IMR-90 (cell line): ENCODE measurements around the gene B3GALT6. TPM values are rescaled to one million over a fixed set of nuclear protein-coding genes. Genes with fewer than 3 reads are reported as not detected.

Experiments used
- ATAC-seq: fragments of 200-7000 bp; cut with Tn5 transposase; 2 replicates; pipeline ENCODE4 v1.9.1; 2020; ENCODE audit warnings: low read depth, mild to moderate bottlenecking, moderate library complexity
- BruUV-seq: library from RNA; stranded (reverse); fragments of 400-500 nt; replicated peaks from 2 replicates; lab custom pipeline; 2021; lab: Mats Ljungman, UMichigan
- CTCF ChIA-PET: fragments of 300-600 bp; formaldehyde crosslinking; extraction: SDS; loops from one replicate; lab custom pipeline; 2021; ENCODE audit warnings: antibody characterized with exemption; lab: Yijun Ruan, JAX
- POLR2A ChIA-PET: fragments of 300-600 bp; sonication (Branson Sonifier 250); formaldehyde crosslinking; loops from one replicate; lab custom pipeline; 2022; ENCODE audit warnings: antibody characterized with exemption; ENCODE audit not compliant: unreplicated experiment; lab: Charles Lee
- DNase-seq: peaks from one replicate; pipeline ENCODE4 v3.0.0; 2013
- H2AFZ ChIP-seq: replicated peaks from 2 replicates; pipeline ENCODE3; 2013; ENCODE audit warnings: low read length, mild to moderate bottlenecking; ENCODE audit not compliant: poor library complexity
- H2AK5ac ChIP-seq: 2 replicates; pipeline ENCODE4 v1.6.1; 2013; ENCODE audit warnings: low read depth, low read length, inconsistent platforms
- H2AK9ac ChIP-seq: replicated peaks from 2 replicates; pipeline ENCODE3; 2013; ENCODE audit warnings: mild to moderate bottlenecking, low read depth, low read length, moderate library complexity; ENCODE audit not compliant: poor library complexity
- H2BK120ac ChIP-seq: 2 replicates; pipeline ENCODE4 v1.6.1; 2013; ENCODE audit warnings: low read depth, low read length, inconsistent platforms
- H2BK15ac ChIP-seq: 3 replicates; pipeline ENCODE4 v1.6.1; 2013; ENCODE audit warnings: low read depth, low read length, inconsistent platforms
- H2BK20ac ChIP-seq: 2 replicates; pipeline ENCODE4 v1.6.1; 2013; ENCODE audit warnings: low read depth, mild to moderate bottlenecking, inconsistent platforms, low read length, moderate library complexity
- H2BK5ac ChIP-seq: 2 replicates; pipeline ENCODE4 v1.6.1; 2013; ENCODE audit warnings: mild to moderate bottlenecking, low read depth, low read length, inconsistent platforms; ENCODE audit not compliant: poor library complexity, severe bottlenecking
- H3K14ac ChIP-seq: replicated peaks from 2 replicates; pipeline ENCODE4 v1.6.1; 2013; ENCODE audit warnings: low read depth, low read length, inconsistent platforms
- H3K18ac ChIP-seq: 2 replicates; pipeline ENCODE4 v1.6.1; 2013; ENCODE audit warnings: low read depth, low read length, control low read depth
- H3K23ac ChIP-seq: 2 replicates; pipeline ENCODE4 v1.6.1; 2013; ENCODE audit warnings: low read depth, low read length, inconsistent platforms
- H3K27ac ChIP-seq: 2 replicates; pipeline ENCODE4 v1.5.1; 2013; ENCODE audit warnings: mild to moderate bottlenecking, control low read depth, low read length; ENCODE audit not compliant: insufficient read depth
- H3K27me3 ChIP-seq: 2 replicates; pipeline ENCODE4 v1.6.1; 2013; ENCODE audit warnings: low read length; ENCODE audit not compliant: control insufficient read depth, insufficient read depth
- H3K36me3 ChIP-seq: 2 replicates; pipeline ENCODE4 v1.6.1; 2013; ENCODE audit warnings: low read length, mixed read lengths; ENCODE audit not compliant: control insufficient read depth, insufficient read depth
- H3K4ac ChIP-seq: 2 replicates; pipeline ENCODE4 v1.6.1; 2013; ENCODE audit warnings: low read depth, low read length, inconsistent platforms
- H3K4me1 ChIP-seq: 2 replicates; pipeline ENCODE4 v1.6.1; 2013; ENCODE audit warnings: low read length, mixed read lengths; ENCODE audit not compliant: control insufficient read depth, insufficient read depth
- H3K4me2 ChIP-seq: 2 replicates; pipeline ENCODE4 v1.6.1; 2013; ENCODE audit warnings: low read depth, mild to moderate bottlenecking, control low read depth, low read length, moderate library complexity
- H3K4me3 ChIP-seq: 2 replicates; pipeline ENCODE4 v1.5.1; 2013; ENCODE audit warnings: low read depth, mild to moderate bottlenecking, control low read depth, low read length, moderate library complexity; ENCODE audit not compliant: insufficient read depth
- H3K56ac ChIP-seq: 2 replicates; pipeline ENCODE4 v1.6.1; 2013; ENCODE audit warnings: low read length, inconsistent platforms; ENCODE audit not compliant: insufficient read depth; ENCODE audit errors: extremely low read depth
- H3K79me1 ChIP-seq, 2 experiments: 2 replicates each; pipeline ENCODE4 v1.6.1; 2013; ENCODE audit warnings: low read length in 2 of 2, inconsistent platforms in 1 of 2, low read depth in 1 of 2
- H3K9ac ChIP-seq: 2 replicates; pipeline ENCODE4 v1.6.1; 2013; ENCODE audit warnings: low read depth, low read length, control low read depth
- H3K9me1 ChIP-seq: 2 replicates; pipeline ENCODE4 v1.6.1; 2013; ENCODE audit warnings: low read length, inconsistent platforms; ENCODE audit not compliant: insufficient read depth
- H3K9me3 ChIP-seq: 2 replicates; pipeline ENCODE4 v1.6.1; 2013; ENCODE audit warnings: low read length; ENCODE audit not compliant: control insufficient read depth, insufficient read depth
- H4K20me1 ChIP-seq: 2 replicates; pipeline ENCODE4 v1.6.1; 2013; ENCODE audit warnings: low read length, inconsistent platforms; ENCODE audit not compliant: insufficient read depth
- H4K5ac ChIP-seq: 2 replicates; pipeline ENCODE4 v1.6.1; 2013; ENCODE audit warnings: mild to moderate bottlenecking, low read depth, low read length, control low read depth
- H4K8ac ChIP-seq, 2 experiments: 2 replicates each; pipeline ENCODE4 v1.6.1; 2013; ENCODE audit warnings: low read depth in 2 of 2, low read length in 2 of 2, control low read depth in 1 of 2, inconsistent platforms in 1 of 2
- H4K91ac ChIP-seq: 2 replicates; pipeline ENCODE4 v1.6.1; 2013; ENCODE audit warnings: low read depth, low read length, inconsistent platforms; ENCODE audit not compliant: insufficient read depth
- BHLHE40 ChIP-seq: fragments of 150-350 bp; IDR thresholded peaks from 2 replicates; pipeline ENCODE4 v1.6.1; 2016; ENCODE audit warnings: mild to moderate bottlenecking, low read depth, low read length
- ELK1 ChIP-seq: fragments of 150-350 bp; IDR thresholded peaks from 2 replicates; pipeline ENCODE4 v1.6.1; 2016; ENCODE audit warnings: low read depth, mild to moderate bottlenecking, low read length, moderate library complexity, borderline replicate concordance
- FOS ChIP-seq: fragments of 150-350 bp; IDR thresholded peaks from 2 replicates; pipeline ENCODE4 v1.6.1; 2016; ENCODE audit warnings: low read depth, low read length
- MAZ ChIP-seq: IDR thresholded peaks from 2 replicates; pipeline ENCODE4 v1.6.1; 2012; ENCODE audit warnings: low read depth, mild to moderate bottlenecking, low read length, improper control_type of control experiment, moderate library complexity, borderline replicate concordance
- MXI1 ChIP-seq: IDR thresholded peaks from 2 replicates; pipeline ENCODE4 v1.6.1; 2012; ENCODE audit warnings: low read depth, mild to moderate bottlenecking, low read length, moderate library complexity, borderline replicate concordance
- POLR2A ChIP-seq: IDR thresholded peaks from 2 replicates; pipeline ENCODE4 v1.6.1; 2012; ENCODE audit warnings: mild to moderate bottlenecking, low read depth, low read length
- RAD21 ChIP-seq: IDR thresholded peaks from 2 replicates; pipeline ENCODE4 v1.6.1; 2012; ENCODE audit warnings: low read length, improper control_type of control experiment
- WGBS, 2 experiments: methylation state at CpG; one replicate each; pipeline versions ENCODE4 v1.1.5 to v1.1.7; 2013; ENCODE audit warnings: missing lambda C conversion rate in 2 of 2; ENCODE audit not compliant: insufficient read length in 1 of 2; ENCODE audit errors: extremely low coverage in 2 of 2; 5-methylcytosine and 5-hydroxymethylcytosine counted together
- dilution Hi-C: fragments of 300-500 bp; cut with HindIII; formaldehyde crosslinking; loops from one replicate; pipeline ENCODE4 v1.14.3; 2018; ENCODE audit warnings: low sequenced_read_pairs; ENCODE audit not compliant: unreplicated experiment
- in situ Hi-C: fragments of 300-500 bp; cut with MboI; formaldehyde crosslinking; loops from 3 replicates; pipeline ENCODE4 v1.14.3; 2019; ENCODE audit warnings: low sequenced_read_pairs, inconsistent platforms, mixed read lengths
- intact Hi-C: fragments of 100-400 bp; cut with micrococcal nuclease; formaldehyde crosslinking; loops from 2 replicates; pipeline ENCODE4 v1.10.0; 2022
- polyA plus RNA-seq, 3 experiments: library from polyadenylated mRNA; depleted of rRNA; stranded (reverse); fragments of >200 nt; gene quantifications; 2 replicates each; pipeline ENCODE4 v1.2.3, GENCODE V29; 2012; ENCODE audit warnings: low replicate concordance in 1 of 3
- total RNA-seq: library from RNA; depleted of rRNA; stranded (reverse); fragments of >200 nt; gene quantifications from 2 replicates; pipeline ENCODE4 v1.2.3, GENCODE V29; 2012

B3GALT6 gene
- total and polyA plus RNA-seq, 2 of the 4 experiments (the other 2 are of a cell fraction), result 12.2 to 23.0 TPM

- Histone ChIP-seq H2BK120ac (no peak overlapping the region), H3K4ac (no peak overlapping the region), H4K8ac (no peak overlapping the region), H3K27me3 (no peaks in the 10 kb centered on the region), H3K18ac (no peak overlapping the region), H3K9ac (no peak overlapping the region), H3K36me3 (peaks cover 18% of the 10 kb centered on the region), H2BK20ac (no peak overlapping the region), H4K91ac (no peak overlapping the region), H2AK5ac (no peak overlapping the region), H3K4me1 (peaks cover 9% of the 10 kb centered on the region), H3K4me2 (no peak overlapping the region), H3K4me3 (no peak overlapping the region), H3K23ac (no peak overlapping the region), H3K9me1 (no peaks in the 10 kb centered on the region), H3K79me1 (0 out of 4 replicates have a peak, but pooled peaks cover 0 to 6% of the 10 kb centered on the region in 2 experiments), H2AK9ac (no peak overlapping the region), H2BK5ac (no peak overlapping the region), H2AFZ (no peak overlapping the region), H4K5ac (no peak overlapping the region), H2BK15ac (no peak overlapping the region), H3K9me3 (no peaks in the 10 kb centered on the region), H3K27ac (no peak overlapping the region), H4K20me1 (peaks cover 8% of the 10 kb centered on the region), H3K14ac (no peak overlapping the region), H3K56ac (no peak overlapping the region)
- TF ChIP-seq POLR2A (no peak), MAZ (no peak), FOS (no peak), ELK1 (no peak), MXI1 (no peak), BHLHE40 (no peak), RAD21 (no peak)
- dilution Hi-C loops, result no loop called here
- ChIA-PET CTCF (no interaction called here), POLR2A (no interaction called here)
- peak; percentile 11 for DNase-seq
- no peak for ATAC-seq
- 66% methylated on average over 10 of the region's 24 CpGs; no CpG with 5 or more reads in 1 of the 2 experiments for WGBS, 2 experiments
- no TSS peak for BruUV-seq
- in situ Hi-C loops, result no loop called here
- intact Hi-C loops, result no loop called here
Observed at GRCh38 chr1:1212780-1213344, 19.2 kb upstream of the B3GALT6 start.
